ENCODE data around the gene TRAPPC3. TPM values are rescaled to one million over a fixed set of nuclear protein-coding genes. Genes with fewer than 3 reads are reported as not detected.

The TRAPPC3 gene
- total RNA-seq, 1 donor from 2014 or later = 54.6 TPM

DNA sequence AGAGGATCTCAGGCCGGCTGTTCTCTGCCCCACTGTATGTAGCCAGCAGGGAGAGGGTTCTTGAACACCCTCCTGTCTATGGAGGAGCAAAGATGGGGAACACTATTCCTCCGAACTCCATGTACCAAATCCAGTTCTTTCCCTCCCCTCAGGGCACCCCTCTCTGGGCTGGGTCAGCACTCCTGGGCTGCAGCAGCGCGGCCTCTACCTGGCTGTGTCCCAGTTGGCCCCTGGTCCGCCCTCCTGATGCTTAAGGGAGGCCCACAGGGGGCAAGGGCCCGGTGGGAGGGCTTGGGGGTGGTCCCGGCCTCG is 61.1 kb downstream of the TRAPPC3 start:
- Histone ChIP-seq H3K4me3 (peak overlapping the region; percentile 100), H3K9me3 (replicated peaks) (no peaks in the 10 kb centered on the region), H3K27me3 (ENCODE audit: low read depth) (peaks cover 34% of the 10 kb centered on the region), H3K36me3 (peaks cover 24% of the 10 kb centered on the region), H3K27ac (replicated peaks) (peak overlapping the region; percentile 96), H3K4me1 (peaks cover 53% of the 10 kb centered on the region)
- TF ChIP-seq, protein P1, sequence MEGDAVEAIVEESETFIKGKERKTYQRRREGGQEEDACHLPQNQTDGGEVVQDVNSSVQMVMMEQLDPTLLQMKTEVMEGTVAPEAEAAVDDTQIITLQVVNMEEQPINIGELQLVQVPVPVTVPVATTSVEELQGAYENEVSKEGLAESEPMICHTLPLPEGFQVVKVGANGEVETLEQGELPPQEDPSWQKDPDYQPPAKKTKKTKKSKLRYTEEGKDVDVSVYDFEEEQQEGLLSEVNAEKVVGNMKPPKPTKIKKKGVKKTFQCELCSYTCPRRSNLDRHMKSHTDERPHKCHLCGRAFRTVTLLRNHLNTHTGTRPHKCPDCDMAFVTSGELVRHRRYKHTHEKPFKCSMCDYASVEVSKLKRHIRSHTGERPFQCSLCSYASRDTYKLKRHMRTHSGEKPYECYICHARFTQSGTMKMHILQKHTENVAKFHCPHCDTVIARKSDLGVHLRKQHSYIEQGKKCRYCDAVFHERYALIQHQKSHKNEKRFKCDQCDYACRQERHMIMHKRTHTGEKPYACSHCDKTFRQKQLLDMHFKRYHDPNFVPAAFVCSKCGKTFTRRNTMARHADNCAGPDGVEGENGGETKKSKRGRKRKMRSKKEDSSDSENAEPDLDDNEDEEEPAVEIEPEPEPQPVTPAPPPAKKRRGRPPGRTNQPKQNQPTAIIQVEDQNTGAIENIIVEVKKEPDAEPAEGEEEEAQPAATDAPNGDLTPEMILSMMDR (IDR thresholded peaks at IDR 0.05; ENCODE audit: borderline replicate concordance) = no peak
- DNase-seq = no peak
- intact Hi-C loops (cut with micrococcal nuclease) = no loop called here

GRCh38 chr1:36087233-36088123 is 61.8 kb downstream of the TRAPPC3 start:
- peaks cover 49% of the 10 kb centered on the region for H3K4me1 ChIP-seq
- intact Hi-C loops (cut with micrococcal nuclease) = no loop called here
- no peak overlapping the region for H3K27ac ChIP-seq (replicated peaks)
- H3K4me3 ChIP-seq = no peak overlapping the region
- H3K27me3 ChIP-seq (ENCODE audit: low read depth) = peaks cover 40% of the 10 kb centered on the region
- H3K9me3 ChIP-seq (replicated peaks) = no peaks in the 10 kb centered on the region
- no peak for DNase-seq
- TF ChIP-seq, protein P1 (IDR thresholded peaks at IDR 0.05; ENCODE audit: borderline replicate concordance) = no peak
- peaks cover 17% of the 10 kb centered on the region for H3K36me3 ChIP-seq

Other genes with a start within 250 kb of the TRAPPC3 start
- gene AGO3, start 218.4 kb downstream of the TRAPPC3 start, total RNA-seq = 12.1 TPM
- gene TEKT2, start 65.4 kb downstream of the TRAPPC3 start, total RNA-seq = not detected
- 17.8 TPM for gene ADPRS, start 60.6 kb downstream of the TRAPPC3 start, total RNA-seq
- gene COL8A2, start 24.3 kb downstream of the TRAPPC3 start, total RNA-seq = 1.2 TPM
- 363 TPM for gene MAP7D1, start 6.7 kb upstream of the TRAPPC3 start, total RNA-seq
- 59.0 TPM for gene THRAP3, start 75.0 kb upstream of the TRAPPC3 start, total RNA-seq
- 1.9 TPM for gene SH3D21, start 156.9 kb upstream of the TRAPPC3 start, total RNA-seq
- gene EVA1B, start 174.2 kb upstream of the TRAPPC3 start, total RNA-seq = 10.6 TPM
- gene STK40, start 236.4 kb upstream of the TRAPPC3 start, total RNA-seq = 69.8 TPM
- 53.6 TPM for gene LSM10, start 248.4 kb upstream of the TRAPPC3 start, total RNA-seq

Measured in left ventricle myocardium inferior (tissue), 1 donor.